ENCODE results near the gene NTN1. TPM values are rescaled to one million over a fixed set of nuclear protein-coding genes. Genes with fewer than 3 reads are reported as not detected.

NTN1 gene
- total RNA-seq, 1 donor = 0.36 TPM

DNA sequence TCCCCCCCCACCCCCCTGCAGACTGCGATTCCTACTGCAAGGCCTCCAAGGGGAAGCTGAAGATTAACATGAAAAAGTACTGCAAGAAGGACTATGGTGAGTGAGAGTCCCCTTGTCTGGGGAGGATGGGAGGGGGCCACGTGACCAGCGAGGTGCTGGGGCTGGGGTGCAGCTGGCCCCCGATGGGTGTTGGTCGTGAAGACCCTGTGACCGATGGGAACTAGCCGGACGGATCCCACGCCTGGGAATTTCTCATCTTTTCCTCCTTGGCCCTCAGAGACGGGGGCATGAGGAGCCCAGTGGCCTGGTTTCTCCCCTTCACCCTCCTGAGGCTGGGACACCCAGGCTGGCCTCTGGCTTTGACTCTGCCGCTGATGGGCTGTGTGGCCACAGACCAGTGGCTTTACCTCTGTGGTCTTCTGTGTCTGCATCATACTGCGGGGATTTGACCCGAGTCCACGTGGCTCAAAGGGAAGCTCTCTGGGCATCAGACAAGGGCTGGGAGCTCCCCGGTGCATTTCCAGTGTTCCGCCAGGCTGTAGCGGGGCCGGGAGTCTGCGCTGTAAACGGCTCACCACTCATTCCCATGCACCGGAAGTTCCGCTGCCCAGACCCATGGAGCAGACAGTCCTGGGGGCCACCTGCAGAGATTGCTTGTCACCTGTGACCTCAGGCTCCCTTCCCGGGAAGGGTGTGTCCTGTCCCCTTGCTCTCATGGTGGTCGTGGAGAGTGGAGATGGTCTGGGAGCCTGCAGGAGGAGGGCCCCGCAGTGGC lies 200.0 kb downstream of the NTN1 start:
- Histone ChIP-seq H3K4me3 (ENCODE audit: insufficient read depth, low read length) (no peak overlapping the region), H4K20me1 (ENCODE audit: insufficient read depth, low read length) (no peaks in the 10 kb centered on the region), H3K79me2 (ENCODE audit: insufficient read depth, low read length) (no peaks in the 10 kb centered on the region), H3K9me3 (ENCODE audit: low read depth, low read length) (no peaks in the 10 kb centered on the region), H3K4me1 (ENCODE audit: insufficient read depth, low read length) (peaks cover 5% of the 10 kb centered on the region), H3K27me3 (ENCODE audit: insufficient read depth, low read length) (no peaks in the 10 kb centered on the region), H3K27ac (ENCODE audit: low read depth, low read length) (no peak overlapping the region), H3K36me3 (ENCODE audit: insufficient read depth, low read length) (no peaks in the 10 kb centered on the region), H2AFZ (ENCODE audit: low read length) (no peak overlapping the region), H3K4me2 (ENCODE audit: insufficient read depth, low read length) (no peak overlapping the region)
- TF ChIP-seq, protein P1, sequence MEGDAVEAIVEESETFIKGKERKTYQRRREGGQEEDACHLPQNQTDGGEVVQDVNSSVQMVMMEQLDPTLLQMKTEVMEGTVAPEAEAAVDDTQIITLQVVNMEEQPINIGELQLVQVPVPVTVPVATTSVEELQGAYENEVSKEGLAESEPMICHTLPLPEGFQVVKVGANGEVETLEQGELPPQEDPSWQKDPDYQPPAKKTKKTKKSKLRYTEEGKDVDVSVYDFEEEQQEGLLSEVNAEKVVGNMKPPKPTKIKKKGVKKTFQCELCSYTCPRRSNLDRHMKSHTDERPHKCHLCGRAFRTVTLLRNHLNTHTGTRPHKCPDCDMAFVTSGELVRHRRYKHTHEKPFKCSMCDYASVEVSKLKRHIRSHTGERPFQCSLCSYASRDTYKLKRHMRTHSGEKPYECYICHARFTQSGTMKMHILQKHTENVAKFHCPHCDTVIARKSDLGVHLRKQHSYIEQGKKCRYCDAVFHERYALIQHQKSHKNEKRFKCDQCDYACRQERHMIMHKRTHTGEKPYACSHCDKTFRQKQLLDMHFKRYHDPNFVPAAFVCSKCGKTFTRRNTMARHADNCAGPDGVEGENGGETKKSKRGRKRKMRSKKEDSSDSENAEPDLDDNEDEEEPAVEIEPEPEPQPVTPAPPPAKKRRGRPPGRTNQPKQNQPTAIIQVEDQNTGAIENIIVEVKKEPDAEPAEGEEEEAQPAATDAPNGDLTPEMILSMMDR (IDR thresholded peaks at IDR 0.05; ENCODE audit: extremely low read depth, low read depth, low read length) = no peak
- DNase-seq (ENCODE audit: insufficient read length, low spot score, missing footprints) = peak; percentile 32

DNA sequence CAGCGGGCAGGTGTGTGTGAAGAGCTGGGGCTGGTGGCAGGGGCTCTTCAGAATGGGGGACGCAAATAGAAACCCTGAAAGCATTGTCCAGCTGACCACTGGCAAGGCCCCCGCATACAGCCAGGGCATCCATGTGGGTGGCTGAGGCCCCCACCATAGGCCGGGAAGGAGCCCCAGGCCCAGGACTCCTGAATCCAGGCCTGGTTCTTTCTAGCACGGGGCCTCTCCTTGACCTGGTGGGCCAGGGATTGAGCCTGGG lies 200.5 kb downstream of the NTN1 start:
- no peak overlapping the region for H3K27ac ChIP-seq (ENCODE audit: low read depth, low read length)
- H3K4me3 ChIP-seq (ENCODE audit: insufficient read depth, low read length) = no peak overlapping the region
- no peaks in the 10 kb centered on the region for H3K79me2 ChIP-seq (ENCODE audit: insufficient read depth, low read length)
- no peak overlapping the region for H2AFZ ChIP-seq (ENCODE audit: low read length)
- no peaks in the 10 kb centered on the region for H3K36me3 ChIP-seq (ENCODE audit: insufficient read depth, low read length)
- TF ChIP-seq, protein P1 (IDR thresholded peaks at IDR 0.05; ENCODE audit: extremely low read depth, low read depth, low read length) = no peak
- H3K9me3 ChIP-seq (ENCODE audit: low read depth, low read length) = no peaks in the 10 kb centered on the region
- H3K4me1 ChIP-seq (ENCODE audit: insufficient read depth, low read length) = peaks cover 5% of the 10 kb centered on the region
- H3K4me2 ChIP-seq (ENCODE audit: insufficient read depth, low read length) = no peak overlapping the region
- no peaks in the 10 kb centered on the region for H3K27me3 ChIP-seq (ENCODE audit: insufficient read depth, low read length)
- peak; percentile 55 for DNase-seq (ENCODE audit: insufficient read length, low spot score, missing footprints)
- H4K20me1 ChIP-seq (ENCODE audit: insufficient read depth, low read length) = no peaks in the 10 kb centered on the region

DNA sequence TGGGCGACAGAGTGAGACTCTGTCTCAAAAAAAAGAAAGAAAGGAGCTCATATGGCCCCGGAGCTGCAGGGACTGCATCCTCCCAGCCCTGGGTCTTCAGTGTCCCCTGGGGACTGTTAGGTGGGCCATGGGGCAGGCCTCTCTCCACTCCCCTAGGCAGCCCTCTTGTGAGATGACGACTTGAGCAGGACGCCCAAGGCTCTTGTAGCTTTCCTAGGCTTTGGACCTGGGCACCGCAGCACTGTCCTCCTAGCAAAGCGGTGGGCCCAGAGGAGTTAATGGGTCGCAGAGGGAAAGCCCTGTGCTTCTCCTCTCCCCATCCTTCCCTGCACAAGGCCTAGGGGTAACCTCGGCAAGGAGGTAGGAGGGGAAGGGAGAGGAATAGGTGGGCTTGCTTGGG lies 202.2 kb downstream of the NTN1 start:
- Histone ChIP-seq H3K9me3 (ENCODE audit: low read depth, low read length) (no peaks in the 10 kb centered on the region), H3K27me3 (ENCODE audit: insufficient read depth, low read length) (no peaks in the 10 kb centered on the region), H3K4me3 (ENCODE audit: insufficient read depth, low read length) (no peak overlapping the region), H3K79me2 (ENCODE audit: insufficient read depth, low read length) (no peaks in the 10 kb centered on the region), H3K4me1 (ENCODE audit: insufficient read depth, low read length) (peaks cover 1% of the 10 kb centered on the region), H3K4me2 (ENCODE audit: insufficient read depth, low read length) (no peak overlapping the region), H4K20me1 (ENCODE audit: insufficient read depth, low read length) (no peaks in the 10 kb centered on the region), H3K27ac (ENCODE audit: low read depth, low read length) (no peak overlapping the region), H2AFZ (ENCODE audit: low read length) (no peak overlapping the region), H3K36me3 (ENCODE audit: insufficient read depth, low read length) (no peaks in the 10 kb centered on the region)
- peak; percentile 75 for DNase-seq (ENCODE audit: insufficient read length, low spot score, missing footprints)
- TF ChIP-seq, protein P1 (IDR thresholded peaks at IDR 0.05; ENCODE audit: extremely low read depth, low read depth, low read length) = no peak

DNA sequence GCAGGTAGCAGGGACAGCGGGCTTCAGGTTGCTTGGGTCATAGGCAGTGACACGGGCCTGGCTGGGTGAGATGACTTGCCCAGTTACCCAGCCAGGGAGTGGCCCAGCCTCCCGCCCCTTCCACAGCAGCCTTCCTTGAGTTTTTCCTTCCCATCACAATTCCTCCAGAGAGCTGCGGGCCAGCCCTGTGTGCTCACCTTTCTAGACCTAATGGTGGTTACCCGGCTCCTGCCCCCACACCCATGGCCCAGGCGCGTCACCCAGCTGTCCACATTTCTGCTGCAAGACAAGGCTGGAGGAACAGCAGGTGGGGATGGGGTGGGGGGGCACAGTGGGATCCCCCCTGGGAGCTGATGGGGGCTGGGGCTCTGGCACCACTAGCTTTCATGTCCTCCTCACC lies 203.2 kb downstream of the NTN1 start:
- TF ChIP-seq, protein P1 (IDR thresholded peaks at IDR 0.05; ENCODE audit: extremely low read depth, low read depth, low read length) = no peak
- Histone ChIP-seq H3K27ac (ENCODE audit: low read depth, low read length) (no peak overlapping the region), H3K9me3 (ENCODE audit: low read depth, low read length) (no peaks in the 10 kb centered on the region)

More for the DNA sequence above, 203.2 kb downstream of the NTN1 start:
- Histone ChIP-seq H2AFZ (ENCODE audit: low read length) (no peak overlapping the region), H3K79me2 (ENCODE audit: insufficient read depth, low read length) (no peaks in the 10 kb centered on the region), H4K20me1 (ENCODE audit: insufficient read depth, low read length) (no peaks in the 10 kb centered on the region), H3K4me2 (ENCODE audit: insufficient read depth, low read length) (no peak overlapping the region), H3K4me3 (ENCODE audit: insufficient read depth, low read length) (no peak overlapping the region), H3K4me1 (ENCODE audit: insufficient read depth, low read length) (peaks cover 6% of the 10 kb centered on the region), H3K27me3 (ENCODE audit: insufficient read depth, low read length) (no peaks in the 10 kb centered on the region), H3K36me3 (ENCODE audit: insufficient read depth, low read length) (no peaks in the 10 kb centered on the region)
- peak; percentile 45 for DNase-seq (ENCODE audit: insufficient read length, low spot score, missing footprints)
